CD4-positive, alpha-beta T cell treated with Interleukin-6 at 100 ng/mL for 8 hours (primary cell): ENCODE measurements around the gene CRIM1.

Experiments used
- DNase-seq: peaks from one replicate; pipeline ENCODE4 v3.0.0-alpha.2; 2020; ENCODE audit warnings: mixed read lengths, low spot score

Gene CRIM1

GRCh38 chr2:36525245-36525644 is 169.7 kb downstream of the CRIM1 start:
- no peak for DNase-seq

GRCh38 chr2:36526226-36526625 is 170.6 kb downstream of the CRIM1 start:
- no peak for DNase-seq

- no peak for DNase-seq
These were observed 172.7 kb downstream of the CRIM1 start for GRCh38 chr2:36528274-36528673.

- DNase-seq = no peak
These were observed 173.3 kb downstream of the CRIM1 start for GRCh38 chr2:36528766-36529392.

GRCh38 chr2:36530178-36530982 is 174.8 kb downstream of the CRIM1 start:
- DNase-seq = no peak

- no peak for DNase-seq
These were observed 175.4 kb downstream of the CRIM1 start for GRCh38 chr2:36530983-36531354.

GRCh38 chr2:36534275-36534799 is 178.8 kb downstream of the CRIM1 start:
- DNase-seq = no peak

GRCh38 chr2:36535099-36535498 is 179.5 kb downstream of the CRIM1 start:
- no peak for DNase-seq

- no peak for DNase-seq
These were observed 181.2 kb downstream of the CRIM1 start for GRCh38 chr2:36536776-36537175.

- no peak for DNase-seq
These were observed 182.8 kb downstream of the CRIM1 start for GRCh38 chr2:36538335-36538734.

- DNase-seq = no peak
These were observed 184.1 kb downstream of the CRIM1 start for GRCh38 chr2:36539631-36540030.

- no peak for DNase-seq
These were observed 185.6 kb downstream of the CRIM1 start for GRCh38 chr2:36540986-36541754.

- DNase-seq = no peak
These were observed 186.5 kb downstream of the CRIM1 start for GRCh38 chr2:36541891-36542595.

- no peak for DNase-seq
These were observed 189.2 kb downstream of the CRIM1 start for GRCh38 chr2:36544638-36545338.

GRCh38 chr2:36545871-36546416 is 190.4 kb downstream of the CRIM1 start:
- DNase-seq = no peak

GRCh38 chr2:36547906-36548305 is 192.3 kb downstream of the CRIM1 start:
- DNase-seq = no peak

GRCh38 chr2:36549165-36549574 is 193.6 kb downstream of the CRIM1 start:
- DNase-seq = no peak

GRCh38 chr2:36550006-36550405 is 194.4 kb downstream of the CRIM1 start:
- no peak for DNase-seq

- DNase-seq = no peak
These were observed 198.1 kb downstream of the CRIM1 start for GRCh38 chr2:36553683-36554082.

- DNase-seq = no peak
These were observed 199.0 kb downstream of the CRIM1 start for GRCh38 chr2:36554531-36554930.

GRCh38 chr2:36555789-36556188 is 200.2 kb downstream of the CRIM1 start:
- no peak for DNase-seq
